HG03039 (cell line): Measurements from ENCODE around the gene CLTC.

ENCODE experiments used
- ATAC-seq: cut with Tn5 transposase; IDR thresholded peaks from one replicate; pipeline ENCODE4 v1.9.1; 2021; ENCODE audit warnings: mild to moderate bottlenecking, moderate library complexity; ENCODE audit not compliant: unreplicated experiment

The CLTC gene

DNA sequence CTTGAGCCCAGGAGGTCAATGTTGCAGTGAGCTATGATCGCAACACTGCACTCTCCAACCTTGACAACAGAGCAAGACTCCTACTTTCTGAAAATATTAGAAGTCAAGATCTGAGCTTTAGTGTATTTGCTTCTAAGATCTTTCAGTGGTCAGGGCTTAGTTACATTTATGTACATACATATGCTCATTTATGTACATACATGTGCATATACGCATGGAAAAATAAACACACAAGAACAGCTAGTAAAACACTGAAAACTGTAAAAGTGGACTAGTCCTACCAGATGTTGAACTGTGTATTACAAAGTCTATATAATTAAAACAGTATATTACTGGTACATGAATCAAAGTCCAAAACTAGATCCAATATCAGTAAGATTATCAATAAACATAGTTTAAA, 59.2 kb downstream of the CLTC start:
- ATAC-seq: no peak

DNA sequence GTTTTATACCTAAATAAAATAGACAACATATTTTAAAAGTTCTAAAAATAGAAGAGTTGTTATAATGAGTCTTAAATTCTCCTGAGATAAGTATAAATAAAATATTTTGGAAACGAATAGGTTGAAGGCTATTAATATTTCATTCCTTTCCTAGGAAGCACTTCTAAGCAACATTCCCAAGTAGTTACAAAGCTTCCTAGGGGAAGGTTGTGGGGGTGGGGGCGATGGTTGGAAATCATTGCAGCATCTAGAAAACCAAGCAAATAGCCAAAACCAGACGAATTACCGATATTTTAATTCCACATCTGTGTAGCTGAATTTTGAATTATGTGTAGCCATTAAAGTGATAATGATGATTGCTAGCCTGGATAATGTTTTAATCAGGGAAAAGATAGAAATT, 60.6 kb downstream of the CLTC start:
- ATAC-seq: no peak

- no peak for ATAC-seq
Measured at GRCh38 chr17:59683283-59683682, 63.6 kb downstream of the CLTC start.

DNA sequence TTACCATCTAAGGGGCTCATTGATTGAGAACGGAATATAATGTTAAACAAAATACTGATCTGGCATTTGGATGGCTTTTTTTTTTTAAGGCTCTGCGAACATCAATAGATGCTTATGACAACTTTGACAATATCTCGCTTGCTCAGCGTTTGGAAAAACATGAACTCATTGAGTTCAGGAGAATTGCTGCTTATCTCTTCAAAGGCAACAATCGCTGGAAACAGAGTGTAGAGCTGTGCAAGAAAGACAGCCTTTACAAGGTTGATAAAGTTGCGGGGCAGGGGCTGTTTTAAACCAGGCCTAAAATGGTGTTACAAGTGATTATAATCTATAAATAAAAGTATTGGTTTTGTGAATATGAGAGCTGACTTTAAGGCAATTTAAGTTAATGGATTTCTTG, 65.3 kb downstream of the CLTC start:
- ATAC-seq: no peak

GRCh38 chr17:59688008-59688407, 68.3 kb downstream of the CLTC start:
- no peak for ATAC-seq

DNA sequence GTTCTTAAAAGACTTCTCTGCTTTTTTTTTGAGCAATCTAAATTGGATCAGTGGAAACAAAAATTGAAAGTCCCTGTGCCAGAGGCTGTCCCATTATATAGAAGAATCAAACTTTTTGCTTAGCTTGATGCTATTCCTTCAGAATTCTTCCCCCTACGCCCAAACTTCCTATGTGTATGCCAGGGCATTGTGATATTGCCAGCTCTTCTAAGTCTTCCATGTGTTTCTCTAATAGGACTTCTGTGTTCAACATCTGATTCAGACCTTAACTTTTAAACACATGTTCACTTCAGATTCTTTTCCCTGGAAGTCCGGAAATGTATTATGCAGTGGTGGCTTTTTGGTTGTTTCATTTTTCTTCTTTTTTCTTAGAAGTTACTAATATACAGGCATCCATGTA, 68.8 kb downstream of the CLTC start:
- ATAC-seq: no peak

DNA sequence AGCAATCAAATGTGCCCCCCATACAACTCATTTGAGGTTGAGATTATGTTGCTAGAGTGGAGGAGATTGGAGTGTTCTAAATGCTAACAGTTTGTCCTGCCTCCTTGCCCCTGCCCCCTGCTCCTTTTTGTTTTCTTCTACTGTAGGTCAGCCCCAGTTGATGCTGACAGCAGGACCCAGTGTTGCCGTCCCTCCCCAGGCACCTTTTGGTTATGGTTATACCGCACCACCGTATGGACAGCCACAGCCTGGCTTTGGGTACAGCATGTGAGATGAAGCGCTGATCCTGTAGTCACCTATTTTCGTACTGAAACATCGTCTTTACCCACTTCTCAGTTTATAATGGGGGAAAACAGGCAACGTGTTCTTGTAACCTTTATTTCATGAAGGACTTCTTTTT, 73.9 kb downstream of the CLTC start:
- ATAC-seq: no peak

DNA sequence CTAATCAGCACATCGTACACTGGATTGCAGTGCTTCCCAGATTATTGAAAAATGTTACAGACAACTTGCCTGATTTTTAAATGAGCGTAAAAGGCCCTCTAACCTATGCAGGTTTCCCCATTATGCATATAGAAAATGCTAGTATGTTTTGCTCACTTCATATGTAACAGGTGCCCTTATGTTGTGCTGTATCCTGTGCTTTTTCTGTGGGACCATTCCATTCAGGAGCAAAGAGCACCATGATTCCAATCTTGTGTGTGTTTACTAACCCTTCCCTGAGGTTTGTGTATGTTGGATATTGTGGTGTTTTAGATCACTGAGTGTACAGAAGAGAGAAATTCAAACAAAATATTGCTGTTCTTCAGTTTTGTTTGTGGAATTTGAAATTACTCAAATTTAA, 74.6 kb downstream of the CLTC start:
- no peak for ATAC-seq

DNA sequence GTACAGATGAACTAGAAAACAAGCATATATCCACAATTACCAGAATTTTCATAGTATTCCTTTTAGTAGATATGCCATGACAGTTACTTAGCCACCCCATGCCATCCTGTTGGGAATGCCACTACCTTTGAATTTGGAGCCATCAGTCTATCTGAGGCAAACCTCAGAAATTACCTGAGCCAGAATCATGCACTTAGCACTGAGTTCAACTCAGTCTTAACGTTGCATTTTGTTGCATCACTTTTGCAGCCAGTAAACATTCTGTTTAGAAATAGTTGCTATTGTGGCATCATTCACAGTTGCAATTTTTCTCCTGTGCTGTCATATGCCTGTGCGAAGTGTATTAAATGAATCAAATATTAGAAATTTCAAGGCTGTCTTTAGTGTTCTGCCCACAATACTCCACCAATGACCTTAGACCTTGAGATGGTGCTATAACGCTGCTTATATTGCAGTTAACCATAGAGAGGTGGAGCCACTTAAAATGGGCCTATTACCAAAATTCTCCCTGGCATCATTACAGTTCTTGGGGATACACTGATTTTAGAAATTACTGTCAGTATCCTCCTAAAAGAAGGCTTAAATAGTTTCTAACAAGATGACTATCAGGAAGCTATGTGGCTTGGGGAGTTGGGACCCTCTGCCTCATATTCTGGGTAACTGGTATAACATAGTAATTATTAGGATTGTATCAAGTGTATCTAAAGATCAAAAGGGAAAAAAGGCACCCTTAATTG, 76.4 kb downstream of the CLTC start:
- ATAC-seq: no peak

- ATAC-seq: no peak
Measured at GRCh38 chr17:59696682-59697277, 77.1 kb downstream of the CLTC start.

- no peak for ATAC-seq
Measured at GRCh38 chr17:59698143-59698542, 78.4 kb downstream of the CLTC start.

GRCh38 chr17:59699218-59699617, 79.5 kb downstream of the CLTC start:
- ATAC-seq: no peak

DNA sequence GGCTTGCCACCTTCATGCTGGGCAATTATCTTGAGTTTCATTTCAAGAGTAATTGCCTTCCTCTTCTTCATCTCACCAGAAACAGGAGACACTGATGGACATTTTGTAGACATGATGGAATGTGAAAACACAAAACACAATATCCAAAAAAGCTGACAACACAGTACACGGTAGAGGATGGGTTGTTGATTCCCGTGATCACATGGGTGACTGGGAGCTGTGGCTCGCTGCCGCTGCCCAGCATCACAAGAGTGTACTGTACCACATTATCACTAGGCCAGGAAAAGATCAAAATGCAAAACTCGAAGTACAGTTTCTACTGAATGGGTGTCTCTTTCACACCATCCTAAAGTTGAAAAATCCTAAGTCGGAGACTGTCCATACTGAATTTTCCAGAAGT, 80.1 kb downstream of the CLTC start:
- ATAC-seq: no peak

DNA sequence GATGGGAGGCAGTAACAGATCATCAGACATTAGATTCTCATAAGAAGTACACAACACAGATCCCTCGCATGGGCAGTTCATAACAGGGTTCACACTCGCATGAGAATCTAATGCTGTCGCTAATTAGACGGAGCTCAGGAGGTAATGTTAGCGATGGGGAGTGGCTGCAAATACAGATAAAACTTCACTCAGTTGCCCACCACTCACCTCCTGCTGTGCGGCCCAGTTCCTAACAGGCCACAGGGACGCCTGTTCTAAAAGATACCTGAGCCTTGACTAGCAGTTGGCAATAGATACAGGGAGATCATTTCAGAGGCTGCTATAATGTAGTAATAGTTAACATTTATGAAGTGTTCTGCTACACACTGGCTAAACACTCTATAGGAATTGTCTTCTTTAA, 82.6 kb downstream of the CLTC start:
- ATAC-seq: no peak

- ATAC-seq: peak; percentile 94
Measured at GRCh38 chr17:59707149-59707970, 87.7 kb downstream of the CLTC start, which contains the start of the genes PTRH2 and VMP1. TSS of gene PTRH2 (minus strand) at chr17:59707430. CDS start at chr17:59697978, 9,452 bp downstream. TSS of gene VMP1 (plus strand) at chr17:59707654. CDS start at chr17:59731447, 23,793 bp downstream.

DNA sequence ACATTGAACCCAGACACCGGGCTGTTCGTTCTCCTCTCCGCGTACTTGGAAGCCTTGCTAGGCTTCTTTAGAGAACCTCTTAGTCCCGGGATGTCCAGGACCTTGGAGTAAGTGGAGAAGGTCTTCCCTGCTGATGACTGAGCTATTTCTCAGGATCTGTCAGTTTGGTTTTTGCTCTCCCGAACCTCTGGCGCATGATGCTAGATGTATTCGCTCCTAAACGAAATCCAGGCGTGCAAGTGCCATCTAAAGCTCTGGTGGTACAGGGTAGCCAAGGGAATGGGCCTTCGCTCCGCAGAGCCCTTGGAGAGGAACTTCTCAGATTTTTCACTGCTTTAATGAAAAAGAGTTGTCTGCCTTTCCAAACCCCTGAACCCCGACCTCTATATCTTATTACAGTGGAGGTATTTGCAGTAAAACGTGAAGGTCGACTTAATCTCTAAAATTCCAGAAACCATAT, 88.3 kb downstream of the CLTC start:
- ATAC-seq: no peak

DNA sequence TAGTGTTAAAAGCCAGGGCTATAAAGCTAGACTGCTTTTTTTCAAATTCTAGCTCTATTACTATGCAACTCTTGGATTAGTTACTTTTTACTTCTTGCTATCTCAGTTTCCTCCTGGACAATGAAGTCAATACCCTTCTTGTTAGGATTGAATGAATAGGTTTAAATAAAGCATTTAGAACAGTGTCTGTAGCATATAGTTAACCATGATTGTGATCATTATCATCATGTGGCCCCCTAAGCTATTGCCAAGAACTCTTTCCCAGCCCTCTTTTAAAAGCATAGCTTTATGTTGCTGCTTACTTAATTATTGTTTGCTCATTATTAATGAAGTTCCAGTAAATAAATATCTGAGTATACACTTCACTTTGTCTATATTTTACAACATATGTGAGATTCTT, 92.2 kb downstream of the CLTC start:
- ATAC-seq: no peak

DNA sequence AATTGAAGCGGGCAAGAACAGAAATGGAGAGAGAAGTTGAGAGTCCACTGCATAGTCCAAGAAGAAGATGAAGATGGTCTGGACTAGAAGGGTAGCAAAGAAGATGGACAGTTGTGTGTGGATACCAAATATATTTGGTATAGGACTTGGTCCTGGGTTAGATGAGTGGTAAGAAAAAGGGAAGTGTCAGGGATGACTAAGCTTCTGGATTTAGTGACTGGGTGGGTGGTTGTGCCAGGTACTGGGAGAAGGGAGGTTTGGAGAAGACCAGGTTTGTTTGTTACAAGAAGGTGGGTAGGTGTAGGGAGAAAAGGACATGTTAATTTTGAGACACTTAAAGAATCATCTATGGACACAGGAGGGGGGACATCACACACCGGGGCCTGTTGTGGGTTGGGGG, 93.2 kb downstream of the CLTC start:
- no peak for ATAC-seq

GRCh38 chr17:59714255-59714654, 94.6 kb downstream of the CLTC start:
- no peak for ATAC-seq

GRCh38 chr17:59716427-59716826, 96.7 kb downstream of the CLTC start:
- ATAC-seq: no peak

GRCh38 chr17:59719526-59719925, 99.8 kb downstream of the CLTC start:
- ATAC-seq: no peak

DNA sequence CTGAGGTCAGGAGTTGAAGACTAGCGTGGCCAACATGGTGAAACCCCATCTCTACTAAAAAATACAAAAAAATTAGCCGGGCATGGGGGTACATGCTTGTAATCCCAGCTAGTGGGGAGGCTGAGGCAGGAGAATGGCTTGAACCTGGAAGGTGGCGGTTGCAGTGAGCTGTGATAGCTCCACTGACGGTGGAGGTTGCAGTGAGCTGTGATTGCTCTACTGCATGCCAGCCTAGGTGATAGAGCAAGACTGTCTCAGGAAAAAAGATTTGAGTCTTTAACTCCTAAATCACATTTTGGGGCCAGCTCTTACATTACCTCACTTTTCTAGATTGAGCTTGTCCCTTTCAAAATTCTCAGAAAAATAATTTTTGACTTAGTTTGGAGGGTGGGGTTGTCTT, 102.9 kb downstream of the CLTC start:
- ATAC-seq: no peak
